Gastrocnemius medialis (tissue), 4 donors: Measurements from ENCODE around the gene MGAT5. TPM values are rescaled to one million over a fixed set of nuclear protein-coding genes. Genes with fewer than 3 reads are reported as not detected.

Experiments
- ATAC-seq, 2 donors: fragments of 150-250 bp; one replicate each; pipeline ENCODE4 v1.9.1; 2016
- DNase-seq, 2 donors: peaks; one replicate each; pipeline ENCODE4 v3.0.0-alpha.2; 2019
- H3K27ac ChIP-seq, 4 donors: fragments of 200-600 bp; sonication (generic); 1 replicate in 1 of 4; 2 replicates in 3 of 4; pipeline ENCODE4 v1.5.1; 2016 to 2018; ENCODE audit warnings: mild to moderate bottlenecking in 2 of 4, moderate library complexity in 1 of 4
- H3K27me3 ChIP-seq, 3 donors: fragments of 200-600 bp; sonication (generic) in 2 of 3; 1 replicate in 1 of 3; 2 replicates in 2 of 3; pipeline versions ENCODE4 v1.5.1 to v1.6.0; 2016 to 2019; ENCODE audit warnings: mild to moderate bottlenecking in 1 of 3, moderate library complexity in 1 of 3
- H3K36me3 ChIP-seq, 2 donors: fragments of 200-600 bp; sonication (generic) in 1 of 2; one replicate each; pipeline ENCODE4 v1.5.1; 2017 to 2018
- H3K4me1 ChIP-seq, 2 donors: fragments of 200-600 bp; sonication (generic) in 1 of 2; one replicate each; pipeline ENCODE4 v1.5.1; 2016 to 2017; ENCODE audit warnings: mild to moderate bottlenecking in 2 of 2
- H3K4me3 ChIP-seq, 4 donors: fragments of 200-600 bp; sonication (generic) in 3 of 4; 1 replicate in 1 of 4; 2 replicates in 3 of 4; pipeline ENCODE4 v1.5.1; 2016 to 2019; ENCODE audit warnings: mild to moderate bottlenecking in 2 of 4
- H3K9me3 ChIP-seq, 3 donors: fragments of 200-600 bp; sonication (generic) in 2 of 3; 1 replicate in 1 of 3; 2 replicates in 2 of 3; pipeline ENCODE4 v1.5.1; 2016 to 2019
- CTCF ChIP-seq, 5 experiments: fragments of 450-650 bp in 3 of 5; fragments of 200-600 bp in 2 of 5; sonication (generic) in 2 of 5; IDR thresholded peaks in 4 of 5; conservative IDR thresholded peaks in 1 of 5; 1 replicate in 4 of 5; 2 replicates in 1 of 5; pipeline ENCODE4 v1.5.1; 2016 to 2019; ENCODE audit warnings: antibody characterized with exemption in 5 of 5, mild to moderate bottlenecking in 3 of 5, moderate library complexity in 3 of 5
- POLR2A ChIP-seq, 2 donors: fragments of 450-650 bp; IDR thresholded peaks; one replicate each; pipeline ENCODE4 v1.6.1; 2017; ENCODE audit warnings: antibody characterized with exemption in 2 of 2, mild to moderate bottlenecking in 2 of 2, moderate library complexity in 2 of 2
- in situ Hi-C, 4 donors: fragments of 200-750 bp; cut with MboI; loops; one replicate each; pipeline versions ENCODE4 v1.15.0 to v1.8.0; 2017; ENCODE audit warnings: low sequenced_read_pairs in 4 of 4
- intact Hi-C: fragments of 100-400 bp; cut with DNase I; formaldehyde crosslinking; loops from one replicate; pipeline ENCODE4 v1.15.1; 2023; ENCODE audit warnings: low total_unique reads
- total RNA-seq, 4 donors: library from RNA; depleted of rRNA; stranded (reverse); fragments of >200 nt; gene quantifications; one replicate each; pipeline versions ENCODE4 v1.1.0 to v1.2.3, GENCODE V29; 2016

MGAT5 gene
- total RNA-seq, 4 donors from 2014 or later: 3.0 to 4.9 (median 3.3) TPM

GRCh38 chr2:134454931-134455330, 201.1 kb downstream of the MGAT5 start:
- in situ Hi-C loops: loop anchor here in 2 of 4 donors (25.0 kb wide), 1 partner anchor 432 kb away; no protein-coding TSS in a partner anchor
- ATAC-seq: no peak

GRCh38 chr2:134455426-134455825, 201.6 kb downstream of the MGAT5 start:
- Histone ChIP-seq H3K9me3 (no peaks in the 10 kb centered on the region), H3K27me3 (no peaks in the 10 kb centered on the region), H3K4me1 (no peaks in the 10 kb centered on the region), H3K4me3 (no peak overlapping the region), H3K27ac (no peak overlapping the region), H3K36me3 (no peaks in the 10 kb centered on the region)
- TF ChIP-seq POLR2A (IDR thresholded peaks at IDR 0.05): no peak
- no peak for TF ChIP-seq CTCF (IDR thresholded peaks at IDR 0.05 in 4 of 5, conservative IDR thresholded peaks at IDR 0.05 in 1 of 5)
- ATAC-seq: no peak
- in situ Hi-C loops: loop anchor here in 2 of 4 donors (25.0 kb wide), 1 partner anchor 432 kb away; no protein-coding TSS in a partner anchor
- intact Hi-C loops: no loop called here
- no peak for DNase-seq

More at GRCh38 chr2:134454931-134455330, 201.1 kb downstream of the MGAT5 start:
- DNase-seq: no peak
- Histone ChIP-seq H3K9me3 (no peaks in the 10 kb centered on the region), H3K4me1 (no peaks in the 10 kb centered on the region), H3K27me3 (no peaks in the 10 kb centered on the region), H3K4me3 (no peak overlapping the region), H3K27ac (no peak overlapping the region), H3K36me3 (no peaks in the 10 kb centered on the region)
- intact Hi-C loops: no loop called here
- no peak for TF ChIP-seq CTCF (IDR thresholded peaks at IDR 0.05 in 4 of 5, conservative IDR thresholded peaks at IDR 0.05 in 1 of 5)
- TF ChIP-seq POLR2A (IDR thresholded peaks at IDR 0.05): no peak

GRCh38 chr2:134457353-134457752, 203.5 kb downstream of the MGAT5 start:
- Histone ChIP-seq H3K9me3 (no peaks in the 10 kb centered on the region), H3K27ac (no peak overlapping the region), H3K4me3 (no peak overlapping the region), H3K27me3 (no peaks in the 10 kb centered on the region), H3K4me1 (no peaks in the 10 kb centered on the region), H3K36me3 (no peaks in the 10 kb centered on the region)
- intact Hi-C loops: no loop called here
- DNase-seq (no peak), ATAC-seq (no peak)
- in situ Hi-C loops: loop anchor here in 2 of 4 donors (25.0 kb wide), 1 partner anchor 430 kb away; no protein-coding TSS in a partner anchor
- TF ChIP-seq POLR2A (IDR thresholded peaks at IDR 0.05): no peak
- no peak for TF ChIP-seq CTCF (IDR thresholded peaks at IDR 0.05 in 4 of 5, conservative IDR thresholded peaks at IDR 0.05 in 1 of 5)

- H3K27ac ChIP-seq: no peak overlapping the region
- H3K36me3 ChIP-seq: no peaks in the 10 kb centered on the region
- DNase-seq: no peak
- in situ Hi-C loops: loop anchor here in 2 of 4 donors (25.0 kb wide), 1 partner anchor 429 kb away; no protein-coding TSS in a partner anchor
- H3K4me1 ChIP-seq: no peaks in the 10 kb centered on the region
- H3K9me3 ChIP-seq: no peaks in the 10 kb centered on the region
- H3K4me3 ChIP-seq: no peak overlapping the region
- H3K27me3 ChIP-seq: no peaks in the 10 kb centered on the region
- intact Hi-C loops: no loop called here
- TF ChIP-seq POLR2A (IDR thresholded peaks at IDR 0.05) (no peak), CTCF (IDR thresholded peaks at IDR 0.05 in 4 of 5, conservative IDR thresholded peaks at IDR 0.05 in 1 of 5) (no peak)
- no peak for ATAC-seq
These were observed 204.0 kb downstream of the MGAT5 start for GRCh38 chr2:134457765-134458472.
